ENCODE measurements around the gene TPRN.

Gene TPRN

GRCh38 chr9:137191245-137191644, 9.3 kb downstream of the TPRN start:
- H3K4me3 ChIP-seq (ENCODE audit: low read depth, low read length): no peak overlapping the region

GRCh38 chr9:137190315-137190856, 10.2 kb downstream of the TPRN start:
- H3K4me3 ChIP-seq (ENCODE audit: low read depth, low read length): no peak overlapping the region

GRCh38 chr9:137189297-137190295, 10.9 kb downstream of the TPRN start:
- peak overlapping the region; percentile 89 for H3K4me3 ChIP-seq (ENCODE audit: low read depth, low read length)

GRCh38 chr9:137188490-137189296, 11.8 kb downstream of the TPRN start, which contains the start of the genes ANAPC2 and SSNA1:
TSS of gene ANAPC2 (minus strand) at chr9:137188560. CDS start at chr9:137188532, 28 bp downstream.
TSS of gene SSNA1 (plus strand) at chr9:137188676. CDS start at chr9:137188727, 51 bp downstream.
- peak within 1 kb of the TSS; percentile 89 for H3K4me3 ChIP-seq (ENCODE audit: low read depth, low read length)

GRCh38 chr9:137188086-137188489, 12.5 kb downstream of the TPRN start:
- peak overlapping the region; percentile 89 for H3K4me3 ChIP-seq (ENCODE audit: low read depth, low read length)

GRCh38 chr9:137187386-137187785, 13.2 kb downstream of the TPRN start:
- H3K4me3 ChIP-seq (ENCODE audit: low read depth, low read length): peak overlapping the region; percentile 89

GRCh38 chr9:137186385-137186784, 14.2 kb downstream of the TPRN start:
- H3K4me3 ChIP-seq (ENCODE audit: low read depth, low read length): no peak overlapping the region

GRCh38 chr9:137185921-137186320, 14.6 kb downstream of the TPRN start:
- H3K4me3 ChIP-seq (ENCODE audit: low read depth, low read length): no peak overlapping the region

- H3K4me3 ChIP-seq (ENCODE audit: low read depth, low read length): no peak overlapping the region
Measured at GRCh38 chr9:137184881-137185660, 15.5 kb downstream of the TPRN start.

- no peak overlapping the region for H3K4me3 ChIP-seq (ENCODE audit: low read depth, low read length)
Measured at GRCh38 chr9:137183980-137184595, 16.5 kb downstream of the TPRN start.

GRCh38 chr9:137182836-137183235, 17.7 kb downstream of the TPRN start:
- H3K4me3 ChIP-seq (ENCODE audit: low read depth, low read length): no peak overlapping the region

- H3K4me3 ChIP-seq (ENCODE audit: low read depth, low read length): no peak overlapping the region
Measured at GRCh38 chr9:137181680-137182079, 18.9 kb downstream of the TPRN start.

- no peak overlapping the region for H3K4me3 ChIP-seq (ENCODE audit: low read depth, low read length)
Measured at GRCh38 chr9:137180491-137180890, 20.1 kb downstream of the TPRN start.

- no peak overlapping the region for H3K4me3 ChIP-seq (ENCODE audit: low read depth, low read length)
Measured at GRCh38 chr9:137179761-137180160, 20.8 kb downstream of the TPRN start.

- no peak overlapping the region for H3K4me3 ChIP-seq (ENCODE audit: low read depth, low read length)
Measured at GRCh38 chr9:137178939-137179630, 21.5 kb downstream of the TPRN start.

- no peak overlapping the region for H3K4me3 ChIP-seq (ENCODE audit: low read depth, low read length)
Measured at GRCh38 chr9:137178201-137178938, 22.2 kb downstream of the TPRN start.

- H3K4me3 ChIP-seq (ENCODE audit: low read depth, low read length): no peak overlapping the region
Measured at GRCh38 chr9:137176302-137177182, 24.0 kb downstream of the TPRN start.
